K562 (cell line): ENCODE measurements around the gene ZNF692. TPM values are rescaled to one million over a fixed set of nuclear protein-coding genes. Genes with fewer than 3 reads are reported as not detected.

Source experiments
- BDP1 ChIP-seq: IDR thresholded peaks from 3 replicates; pipeline ENCODE4 v1.6.1; 2011; ENCODE audit not compliant: insufficient read length, insufficient read depth
- CTBP1 ChIP-seq: fragments of 450-650 bp; IDR thresholded peaks from 2 replicates; pipeline ENCODE4 v1.6.1; 2016; ENCODE audit warnings: borderline replicate concordance
- ETS1 ChIP-seq: conservative IDR thresholded peaks from 2 replicates; pipeline ENCODE4 v1.6.1; 2011; ENCODE audit warnings: low read depth, mild to moderate bottlenecking, low read length; ENCODE audit not compliant: control insufficient read depth
- HBP1 ChIP-seq: fragments of 450-650 bp; formaldehyde crosslinking; IDR thresholded peaks from 2 replicates; pipeline ENCODE4 v1.4.0; 2022; ENCODE audit warnings: missing genetic modification characterization
- MLLT1 ChIP-seq, 2 experiments: fragments of 450-650 bp; IDR thresholded peaks; 2 replicates each; pipeline ENCODE4 v1.6.1; 2016
- NCOA6 ChIP-seq: fragments of 450-650 bp; IDR thresholded peaks from 2 replicates; pipeline ENCODE4 v1.6.1; 2017; ENCODE audit warnings: mild to moderate bottlenecking
- NELFE ChIP-seq: IDR thresholded peaks from 2 replicates; pipeline ENCODE4 v1.6.1; 2011; ENCODE audit warnings: mild to moderate bottlenecking; ENCODE audit not compliant: insufficient read depth, insufficient read length
- RFX1 ChIP-seq: fragments of 450-650 bp; IDR thresholded peaks from 2 replicates; pipeline ENCODE4 v1.6.1; 2016; ENCODE audit warnings: mild to moderate bottlenecking, moderate library complexity
- RFX5 ChIP-seq: IDR thresholded peaks from 2 replicates; pipeline ENCODE4 v1.6.1; 2011; ENCODE audit warnings: low read depth, mild to moderate bottlenecking, improper control_type of control experiment, low read length
- RNF2 ChIP-seq: sonication (generic); IDR thresholded peaks from 2 replicates; pipeline ENCODE4 v1.6.1; 2016
- SRSF3 ChIP-seq: fragments of 200-400 bp; formaldehyde crosslinking; IDR thresholded peaks from 2 replicates; pipeline ENCODE4 v1.6.1; 2016; ENCODE audit warnings: mild to moderate bottlenecking, low read length, moderate library complexity; ENCODE audit not compliant: insufficient read depth
- ZBTB40 ChIP-seq, 2 experiments: fragments of 450-650 bp in 1 of 2; sonication (generic) in 1 of 2; formaldehyde crosslinking in 1 of 2; IDR thresholded peaks; 2 replicates each; pipeline versions ENCODE4 v1.7.1 to v1.9.0; 2016 to 2022; ENCODE audit warnings: inconsistent platforms in 1 of 2, mild to moderate bottlenecking in 1 of 2, missing genetic modification reagents in 1 of 2
- ZNF197 ChIP-seq: fragments of 200-800 bp; sonication (Bioruptor generic); IDR thresholded peaks from 2 replicates; pipeline ENCODE4 v1.6.1; 2016; ENCODE audit warnings: low read depth, missing genetic modification characterization, missing compliant biosample characterization
- ZNF212 ChIP-seq: fragments of 450-650 bp; formaldehyde crosslinking; IDR thresholded peaks from 2 replicates; pipeline ENCODE4 v1.4.0; 2020; ENCODE audit warnings: mild to moderate bottlenecking
- polyA plus RNA-seq, 8 experiments: library from polyadenylated mRNA; depleted of rRNA in 4 of 8; stranded (reverse) in 5 of 8; unstranded in 3 of 8; fragments of >200 nt; fragmentation: Nextera tagmentation in 2 of 8; fragmentation: Illumina TruSeq in 1 of 8; extraction: Ambion mirVana in 2 of 8; extraction: Trizol in 1 of 8; gene quantifications; 2 replicates each; pipeline versions ENCODE4 v1.2.1 to v1.2.3, GENCODE V29; 2011 to 2014; ENCODE audit warnings: inconsistent platforms in 1 of 8, missing spikeins in 1 of 8
- total RNA-seq, 7 experiments: library from RNA; depleted of rRNA in 6 of 7; stranded (reverse); fragments of >200 nt in 6 of 7; fragmentation: Illumina TruSeq in 2 of 7; extraction: Trizol in 2 of 7; gene quantifications; 2 replicates each; pipeline versions ENCODE4 v1.2.1 to v1.2.3, GENCODE V29; 2011 to 2021; ENCODE audit warnings: low replicate concordance in 1 of 7

Gene ZNF692
- total and polyA plus RNA-seq, 9 of the 15 experiments (the other 6 are each of a cell fraction or from before 2014, with no cell fraction given), result 8.4 to 143 (median 55.9) TPM

GRCh38 chr1:248873993-248874533 lies 15.2 kb upstream of the ZNF692 start (continued):
- TF ChIP-seq ZBTB40 (IDR thresholded peaks at IDR 0.05) (peak; percentile 88), ZBTB40 (CRISPR knock-in tag; IDR thresholded peaks at IDR 0.05) (no peak), CTBP1 (peak; percentile 8), RNF2 (peak; percentile 66; the same call in 1 of the 2 replicates), HBP1 (peak; percentile 76; the same call in 1 of the 2 replicates), NELFE (no peak), RFX5 (peak; percentile 72), ZNF212 (CRISPR knock-in tag) (no peak), ETS1 (0 out of 2 replicates have a peak, but pooled peaks have one; percentile 15), SRSF3 (no peak), NCOA6 (no peak), RFX1 (peak; percentile 20; the same call in 1 of the 2 replicates), MLLT1 (IDR thresholded peaks at IDR 0.05) (peak; percentile 27 to 67; a peak in 2 of 4 replicates), ZNF197 (CRISPR knock-in tag) (0 out of 2 replicates have a peak, but pooled peaks have one; percentile 41), BDP1 (peak; percentile 62)
